Hematopoietic multipotent progenitor cell (in vitro differentiated cells): ENCODE results near the gene SLC24A3. TPM values are rescaled to one million over a fixed set of nuclear protein-coding genes. Genes with fewer than 3 reads are reported as not detected.

Experiments
- DNase-seq, 3 donors: peaks; one replicate each; pipeline ENCODE4 v3.0.0-alpha.2; 2011 to 2015; ENCODE audit warnings: low read depth in 2 of 3, low spot score in 2 of 3
- total RNA-seq: library from RNA; depleted of rRNA; stranded (reverse); fragments of >200 nt; gene quantifications from one replicate; pipeline ENCODE4 v1.2.3, GENCODE V29; 2012

SLC24A3 gene
- total RNA-seq, 1 donor, result 1.9 TPM

DNA sequence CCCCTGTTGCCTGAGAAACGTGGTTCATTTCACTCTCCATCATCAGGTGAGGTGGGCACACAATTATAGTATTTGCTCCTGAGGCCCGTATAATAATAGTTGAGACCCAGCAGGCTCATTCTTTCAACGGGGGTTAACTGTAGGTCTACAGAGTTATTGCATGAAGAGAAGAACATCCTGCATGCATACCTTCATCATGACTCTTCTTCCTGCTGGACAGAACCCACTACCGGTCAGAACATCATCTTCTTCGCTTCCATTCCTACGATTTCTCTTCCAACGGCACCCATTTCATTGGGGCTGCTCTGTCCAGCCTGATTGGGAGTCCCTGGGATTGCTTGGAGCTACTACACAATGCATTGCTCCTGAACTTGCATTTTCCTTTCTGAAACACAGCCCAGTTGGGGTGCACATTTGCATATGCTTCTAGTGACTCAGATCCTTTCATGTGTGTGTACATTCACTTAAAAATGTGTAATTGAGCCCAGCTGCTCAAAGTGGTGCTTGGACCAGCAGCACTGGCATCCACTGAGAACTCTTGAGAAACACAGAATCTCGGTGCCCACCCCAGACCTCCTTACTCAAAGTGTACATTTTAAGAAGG, 57.4 kb downstream of the SLC24A3 start:
- DNase-seq, result no peak

DNA sequence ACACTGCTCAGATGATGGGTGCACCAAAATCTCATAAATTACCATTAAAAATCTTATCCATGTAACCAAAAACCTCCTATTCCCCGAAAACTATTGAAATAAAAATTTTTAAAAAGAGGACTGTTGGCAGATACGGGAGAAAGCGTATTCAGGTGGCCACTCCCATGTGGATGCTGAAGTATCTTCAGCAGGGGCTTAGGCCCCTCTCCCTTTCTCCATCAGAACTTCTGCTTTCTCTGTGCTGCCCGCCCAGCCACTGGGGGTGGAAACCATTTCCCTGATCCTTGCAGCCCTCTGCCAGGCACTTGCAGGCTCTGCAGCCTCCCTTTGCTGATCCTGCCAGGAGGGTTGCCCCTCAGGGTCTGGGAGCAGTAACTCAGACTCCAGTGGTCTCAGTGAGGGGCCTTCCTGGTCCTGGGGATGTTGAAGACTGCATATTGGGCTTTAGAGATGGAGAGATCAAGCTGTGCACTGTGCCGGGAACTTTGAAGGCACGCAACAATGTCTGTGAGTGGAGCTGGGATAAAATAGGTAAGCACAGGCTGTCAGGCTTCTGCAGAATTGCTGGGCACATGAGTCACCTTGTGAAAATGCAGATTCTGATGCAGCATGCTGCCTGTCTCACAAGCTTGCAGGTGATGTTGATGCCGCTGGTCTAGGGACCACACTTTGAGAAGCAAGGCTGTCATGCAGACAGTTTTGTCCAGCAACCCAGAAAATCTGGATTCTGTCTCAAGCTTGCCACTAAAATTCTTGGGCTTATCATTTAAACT, 59.6 kb downstream of the SLC24A3 start:
- DNase-seq, result no peak

DNA sequence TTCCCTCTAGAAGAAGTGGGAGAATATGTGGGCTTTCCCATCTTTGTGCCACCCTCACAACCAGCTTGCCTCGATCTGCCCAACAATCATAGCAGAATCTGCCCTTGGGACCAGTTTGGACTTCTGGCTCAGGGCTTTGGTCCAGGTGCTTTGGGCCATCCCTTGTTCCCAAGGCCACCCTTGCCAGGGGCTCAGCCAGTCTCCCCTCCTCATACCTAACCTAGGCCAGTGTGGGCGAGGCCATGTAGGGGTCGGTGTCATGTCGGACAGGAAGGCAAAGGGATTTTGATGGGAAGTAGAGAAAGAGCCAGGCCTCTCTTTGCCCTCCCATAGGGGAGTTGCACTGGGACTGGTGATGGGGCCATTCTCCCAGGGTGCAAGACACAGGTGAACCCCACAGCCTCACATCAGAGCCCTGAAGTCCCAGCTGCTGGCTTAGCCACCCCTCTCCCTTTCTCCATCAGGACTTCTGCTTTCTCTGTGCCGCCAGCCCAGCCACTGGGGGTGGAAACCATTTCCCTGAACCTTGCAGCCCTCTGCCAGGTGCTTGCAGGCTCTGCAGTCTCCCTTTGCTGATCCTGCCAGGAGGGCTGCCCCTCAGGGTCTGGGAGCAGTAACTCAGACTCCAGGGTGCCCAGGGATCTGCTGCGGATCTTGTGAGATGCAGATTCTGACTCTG, 60.7 kb downstream of the SLC24A3 start:
- DNase-seq, result no peak

DNA sequence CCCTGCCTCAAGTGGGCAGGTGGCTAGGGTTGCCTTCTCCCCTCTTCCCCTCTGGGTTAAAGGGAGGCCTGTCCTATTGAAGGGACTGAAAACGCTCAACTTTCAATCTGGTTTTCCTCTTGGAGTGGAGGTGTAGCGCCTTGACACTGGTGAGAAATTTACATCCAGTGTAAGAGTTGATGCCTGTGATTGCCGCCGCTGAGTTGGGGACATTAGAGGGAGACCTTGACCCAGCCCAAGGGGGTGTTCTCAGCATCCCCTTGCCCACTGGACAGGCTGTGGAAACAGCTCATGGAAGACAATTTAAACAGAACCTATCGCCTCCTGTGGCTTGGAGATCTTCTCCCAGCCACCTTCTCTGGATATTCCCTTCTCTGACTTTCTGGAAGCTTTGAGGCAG, 61.6 kb downstream of the SLC24A3 start:
- DNase-seq, result no peak

GRCh38 chr20:19274412-19275015, 62.1 kb downstream of the SLC24A3 start:
- no peak for DNase-seq

- DNase-seq, result peak in 1 of 3 donors; percentile 34
Measured at GRCh38 chr20:19275038-19275629, 62.7 kb downstream of the SLC24A3 start.

GRCh38 chr20:19275630-19276071, 63.2 kb downstream of the SLC24A3 start:
- no peak for DNase-seq

DNA sequence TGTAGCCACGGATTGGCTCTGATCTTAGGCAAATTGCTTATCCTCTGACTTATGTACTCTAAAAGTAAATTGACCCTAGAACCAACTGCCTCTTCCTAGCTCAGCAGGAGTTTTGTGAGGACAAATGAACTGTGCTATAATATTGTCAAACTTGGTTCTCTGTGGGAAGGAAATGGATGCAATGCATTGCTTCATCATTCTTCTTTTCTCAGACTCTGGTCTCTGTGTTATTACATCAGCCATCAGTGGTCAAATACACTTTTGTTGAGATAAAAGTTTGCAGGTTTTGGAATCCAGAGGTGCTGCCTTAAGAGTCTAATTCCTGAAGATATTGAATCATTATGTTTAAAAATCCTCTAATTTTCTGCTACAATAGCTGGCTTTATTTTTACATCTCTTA, 64.9 kb downstream of the SLC24A3 start:
- no peak for DNase-seq

GRCh38 chr20:19283490-19284025, 71.1 kb downstream of the SLC24A3 start:
- DNase-seq, result no peak

DNA sequence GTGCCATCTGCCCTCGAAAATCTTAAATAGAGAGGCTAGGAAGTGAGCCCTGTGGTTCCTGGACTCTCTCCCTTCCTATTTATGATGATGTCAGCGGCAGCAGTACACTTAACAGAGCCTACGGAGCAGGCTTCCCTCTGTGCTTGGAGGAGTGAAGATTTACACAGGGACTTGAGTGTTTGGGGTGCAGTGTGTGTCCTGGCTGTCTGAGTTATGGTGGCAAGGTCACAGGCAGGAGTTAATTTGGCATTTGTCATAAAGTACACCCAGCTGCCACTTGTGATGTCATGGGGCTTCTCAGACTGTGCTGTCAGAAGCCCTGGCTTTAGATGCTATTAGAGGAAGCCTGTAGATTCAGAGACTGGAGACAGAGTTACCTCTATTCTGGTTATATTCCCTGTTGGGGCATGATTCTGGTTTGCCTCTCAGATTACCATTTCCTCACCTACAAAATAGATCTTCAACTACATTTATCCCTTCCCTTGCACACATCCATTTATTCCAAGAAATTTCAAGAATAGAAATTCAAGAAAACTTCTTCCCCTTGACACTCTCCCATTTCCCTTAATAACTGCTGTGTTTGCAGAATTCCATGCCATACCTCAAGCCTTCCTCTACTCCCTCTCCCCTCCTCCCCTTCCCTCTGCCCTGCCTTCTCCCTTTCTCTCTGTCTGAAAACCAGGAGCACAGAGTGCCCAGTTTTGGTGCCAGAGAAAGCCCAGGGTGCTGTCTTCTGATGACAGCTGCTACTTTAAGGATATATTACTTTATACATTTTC, 72.1 kb downstream of the SLC24A3 start:
- no peak for DNase-seq

GRCh38 chr20:19285436-19285835, 73.0 kb downstream of the SLC24A3 start:
- no peak for DNase-seq

GRCh38 chr20:19288061-19288460, 75.6 kb downstream of the SLC24A3 start:
- no peak for DNase-seq

DNA sequence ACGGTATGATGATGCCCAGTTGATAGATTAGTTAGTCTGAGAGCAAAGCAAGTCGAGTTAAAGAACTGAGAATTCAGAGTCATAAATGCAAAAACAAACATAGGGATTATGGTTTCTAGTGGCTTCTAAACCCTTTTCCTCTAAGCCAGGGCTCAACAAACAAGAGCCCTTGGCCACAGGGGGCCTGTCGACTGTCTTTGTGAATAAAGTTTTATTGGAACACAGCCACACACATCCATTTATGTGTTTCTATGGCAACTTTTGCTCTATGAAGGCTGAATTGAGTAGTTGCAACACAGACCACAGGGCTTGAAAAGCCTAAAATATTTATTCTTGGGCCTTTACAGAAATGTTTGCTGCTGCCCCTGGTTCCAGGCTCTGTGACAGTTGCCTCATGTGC, 76.2 kb downstream of the SLC24A3 start:
- no peak for DNase-seq

GRCh38 chr20:19289451-19289850, 77.0 kb downstream of the SLC24A3 start:
- no peak for DNase-seq

DNA sequence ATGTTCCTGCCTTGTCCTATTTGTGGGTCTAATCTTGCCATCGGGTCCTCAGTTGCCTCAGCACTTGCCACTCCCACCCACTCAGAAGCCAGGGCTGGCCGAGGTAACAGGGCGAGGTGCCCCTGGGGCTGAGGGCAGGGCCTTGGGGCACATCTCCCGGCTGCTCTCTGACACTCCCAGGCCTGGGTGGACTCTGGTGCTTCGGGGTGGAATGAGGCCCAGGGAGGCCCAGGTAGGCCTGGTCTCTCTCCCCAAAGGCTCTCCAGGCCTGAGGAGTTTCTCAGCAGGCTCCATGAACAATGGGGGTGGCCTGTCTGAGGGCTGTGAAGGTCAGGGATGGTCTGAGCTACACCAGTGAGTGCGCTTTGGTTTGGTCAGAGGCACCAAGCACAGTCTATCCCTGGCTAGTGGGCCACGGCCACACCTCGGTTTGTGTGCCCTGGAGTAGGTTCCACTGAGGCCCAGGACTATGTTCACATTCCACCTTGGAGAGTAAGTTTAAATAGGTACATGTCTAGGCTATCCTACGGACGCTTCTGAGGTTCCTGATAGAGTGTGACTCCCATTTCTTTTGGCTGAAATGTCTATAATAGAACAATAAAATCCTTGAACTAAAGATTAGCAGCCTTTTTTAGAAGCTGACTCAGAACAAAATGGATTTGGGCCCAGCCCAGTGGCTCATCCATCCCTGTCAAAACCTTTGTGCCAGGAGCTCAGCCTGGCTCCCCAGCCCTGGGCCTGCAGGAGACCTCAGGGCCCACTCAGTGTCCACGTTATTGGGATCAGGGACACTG, 78.8 kb downstream of the SLC24A3 start:
- DNase-seq, result no peak

- no peak for DNase-seq
Measured at GRCh38 chr20:19291818-19292132, 79.3 kb downstream of the SLC24A3 start.

- no peak for DNase-seq
Measured at GRCh38 chr20:19292254-19292653, 79.8 kb downstream of the SLC24A3 start.

- DNase-seq, result peak in 1 of 3 donors; percentile 7
Measured at GRCh38 chr20:19295076-19295475, 82.6 kb downstream of the SLC24A3 start.

GRCh38 chr20:19298652-19299051, 86.2 kb downstream of the SLC24A3 start:
- no peak for DNase-seq
